Stimulated activated naive CD8-positive, alpha-beta T cell treated with anti-CD3 and anti-CD28 coated beads, Interleukin-15, Interleukin-2, amounts not matched to agents 100 ng/mL and 50 ng/mL, for 24 hours (primary cell): ENCODE measurements around the gene CCDC192.
"Not testable (repeated sequence)": the region's sequence is repeated elsewhere in the genome, so short reads cannot be mapped to it uniquely, and the experiment has no call there.

ENCODE experiments used
- H3K27ac Mint-ChIP-seq: one replicate; pipeline ENCODE4 v1.8.0; 2021; ENCODE audit warnings: mild to moderate bottlenecking, mixed read lengths
- H3K27me3 Mint-ChIP-seq: one replicate; pipeline ENCODE4 v1.8.0; 2021; ENCODE audit warnings: mixed read lengths
- H3K36me3 Mint-ChIP-seq: one replicate; pipeline ENCODE4 v1.8.0; 2021; ENCODE audit warnings: low read depth, mixed read lengths
- H3K4me1 Mint-ChIP-seq: one replicate; pipeline ENCODE4 v1.8.0; 2021; ENCODE audit warnings: low read depth, mixed read lengths
- H3K4me3 Mint-ChIP-seq: one replicate; pipeline ENCODE4 v1.8.0; 2021; ENCODE audit warnings: mild to moderate bottlenecking, mixed read lengths
- H3K9me3 Mint-ChIP-seq: one replicate; pipeline ENCODE4 v1.8.0; 2021; ENCODE audit warnings: mixed read lengths

CCDC192 gene

DNA sequence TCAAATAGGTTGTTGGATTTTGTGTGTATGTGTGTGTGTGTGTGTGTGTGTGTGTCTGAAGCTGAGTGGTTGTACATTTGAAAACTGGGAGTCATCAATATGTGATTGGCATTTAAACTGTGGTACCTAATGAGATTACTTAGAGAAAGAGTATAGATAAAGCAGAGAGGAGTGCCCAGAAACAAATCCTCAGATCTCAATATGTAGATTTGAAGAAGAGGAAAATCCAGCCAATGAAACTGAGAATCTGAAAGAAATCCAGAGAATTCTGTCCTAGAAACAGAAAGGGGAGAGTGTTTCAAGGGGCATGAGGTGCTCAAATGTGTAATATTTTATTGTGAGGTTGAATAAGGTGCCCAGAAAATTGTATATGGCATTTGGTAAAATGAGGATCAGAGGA is 66.2 kb downstream of the CCDC192 start:
- Mint-ChIP-seq H3K4me1 (no peaks in the 10 kb centered on the region), H3K4me3 (no peak overlapping the region), H3K36me3 (no peaks in the 10 kb centered on the region), H3K27me3 (peaks cover 4% of the 10 kb centered on the region), H3K9me3 (no peaks in the 10 kb centered on the region), H3K27ac (no peak overlapping the region)

DNA sequence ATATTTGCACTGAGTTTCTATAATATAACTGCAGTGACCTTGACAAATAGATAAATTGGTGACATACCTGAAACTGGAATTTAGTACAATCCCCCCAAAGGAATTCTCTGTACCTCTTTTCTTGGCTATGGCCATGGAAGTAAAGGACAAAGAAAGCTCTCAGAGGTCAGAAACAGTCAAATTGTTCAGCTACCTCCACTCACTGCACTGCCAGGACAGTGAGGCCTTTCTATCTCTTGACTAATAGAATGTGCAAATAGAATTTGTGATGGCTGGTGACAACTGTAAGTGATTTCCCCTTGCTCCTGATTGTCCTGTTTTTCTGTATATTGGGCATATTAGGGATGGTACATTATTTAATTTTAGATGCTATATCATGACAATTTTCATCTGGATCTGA is 67.1 kb downstream of the CCDC192 start:
- H3K9me3 Mint-ChIP-seq, result no peaks in the 10 kb centered on the region
- H3K4me3 Mint-ChIP-seq, result no peak overlapping the region
- no peaks in the 10 kb centered on the region for H3K4me1 Mint-ChIP-seq
- H3K27ac Mint-ChIP-seq, result no peak overlapping the region
- H3K36me3 Mint-ChIP-seq, result no peaks in the 10 kb centered on the region
- peaks cover 7% of the 10 kb centered on the region for H3K27me3 Mint-ChIP-seq

DNA sequence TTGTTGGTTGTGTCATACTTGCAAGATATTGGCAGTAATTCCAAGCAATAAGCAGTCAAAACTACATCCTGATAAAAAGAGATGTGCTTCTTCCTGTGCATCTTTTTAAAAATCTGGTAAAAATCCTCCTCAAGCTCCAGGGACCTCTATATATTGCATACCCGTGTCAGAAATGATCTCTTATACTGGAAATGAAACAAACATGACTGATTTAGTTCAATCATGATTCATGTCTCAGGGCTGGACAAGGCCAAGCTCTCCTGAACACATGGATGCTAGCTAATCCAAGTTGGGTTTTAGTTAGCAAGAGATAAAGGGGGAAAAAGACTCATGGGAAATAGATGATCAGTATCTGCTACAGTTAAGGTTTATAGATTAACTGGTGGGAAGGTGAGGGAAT is 69.3 kb downstream of the CCDC192 start:
- H3K4me1 Mint-ChIP-seq, result no peaks in the 10 kb centered on the region
- H3K27ac Mint-ChIP-seq, result no peak overlapping the region
- peaks cover 5% of the 10 kb centered on the region for H3K9me3 Mint-ChIP-seq
- H3K36me3 Mint-ChIP-seq, result no peaks in the 10 kb centered on the region
- peaks cover 7% of the 10 kb centered on the region for H3K27me3 Mint-ChIP-seq
- H3K4me3 Mint-ChIP-seq, result no peak overlapping the region

DNA sequence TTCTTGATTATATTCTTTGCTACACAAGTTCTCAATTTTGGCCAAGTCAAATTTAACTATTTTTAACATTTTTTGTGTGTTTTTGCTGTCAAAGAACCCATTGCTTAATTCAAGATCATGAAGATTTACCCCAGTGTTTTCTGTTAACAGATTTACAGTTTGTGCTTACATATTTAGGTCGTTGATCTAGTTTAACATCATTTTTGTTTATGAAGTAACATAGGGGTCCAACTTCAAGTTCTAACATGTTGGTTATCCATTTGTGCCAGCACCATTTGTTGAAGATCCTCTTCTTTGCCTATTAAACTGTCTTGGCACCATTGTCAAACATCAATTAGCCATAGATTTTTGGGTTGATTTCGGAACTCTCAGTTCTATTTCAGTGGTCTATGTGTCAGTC is 71.0 kb downstream of the CCDC192 start:
- Mint-ChIP-seq H3K9me3 (peaks cover 12% of the 10 kb centered on the region), H3K36me3 (no peaks in the 10 kb centered on the region), H3K4me1 (no peaks in the 10 kb centered on the region), H3K27me3 (peaks cover 7% of the 10 kb centered on the region), H3K27ac (no peak overlapping the region), H3K4me3 (no peak overlapping the region)

DNA sequence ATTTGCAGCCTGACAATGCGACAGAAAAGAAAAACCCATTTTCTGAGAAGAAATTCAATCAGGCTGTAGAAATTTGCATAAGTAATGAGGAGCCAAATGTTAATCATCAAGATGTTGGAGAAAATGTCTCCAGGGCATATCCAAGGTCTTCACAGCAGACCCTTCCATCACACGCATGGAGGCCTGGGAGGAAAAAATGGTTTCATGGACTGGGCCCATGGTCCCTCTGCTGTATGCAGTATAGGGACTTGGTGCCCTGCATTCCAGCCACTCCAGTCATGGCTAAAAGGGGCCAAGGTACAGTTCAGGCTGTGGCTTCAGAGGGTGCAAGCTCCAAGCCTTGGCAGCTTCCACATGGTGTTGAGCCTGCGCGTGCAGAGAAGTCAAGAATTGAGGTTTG is 73.3 kb downstream of the CCDC192 start:
- Mint-ChIP-seq H3K27ac (no peak overlapping the region), H3K4me1 (no peaks in the 10 kb centered on the region), H3K9me3 (peaks cover 16% of the 10 kb centered on the region), H3K36me3 (no peaks in the 10 kb centered on the region), H3K4me3 (no peak overlapping the region), H3K27me3 (peaks cover 3% of the 10 kb centered on the region)

DNA sequence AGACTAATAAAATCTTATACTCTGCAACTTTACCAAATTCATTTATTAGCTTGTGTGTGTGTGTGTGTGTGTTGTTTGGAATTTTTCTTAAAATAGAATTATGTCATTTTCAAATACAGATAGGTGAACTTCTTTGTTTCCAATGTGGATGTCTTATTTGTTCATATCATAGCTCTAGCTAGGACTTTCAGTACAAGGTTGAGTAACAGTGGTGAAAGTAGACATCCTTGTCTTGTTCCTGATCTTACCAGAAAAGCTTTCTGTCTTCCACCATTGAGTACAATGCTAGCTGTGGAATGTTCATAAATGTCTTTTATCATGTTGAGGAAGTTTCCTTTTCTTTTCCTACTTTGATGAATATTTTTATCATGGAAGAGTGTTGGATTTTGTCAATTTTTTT is 74.8 kb downstream of the CCDC192 start:
- peaks cover 3% of the 10 kb centered on the region for H3K27me3 Mint-ChIP-seq
- no peaks in the 10 kb centered on the region for H3K36me3 Mint-ChIP-seq
- no peaks in the 10 kb centered on the region for H3K4me1 Mint-ChIP-seq
- no peak overlapping the region for H3K27ac Mint-ChIP-seq
- peaks cover 17% of the 10 kb centered on the region for H3K9me3 Mint-ChIP-seq
- H3K4me3 Mint-ChIP-seq, result no peak overlapping the region

DNA sequence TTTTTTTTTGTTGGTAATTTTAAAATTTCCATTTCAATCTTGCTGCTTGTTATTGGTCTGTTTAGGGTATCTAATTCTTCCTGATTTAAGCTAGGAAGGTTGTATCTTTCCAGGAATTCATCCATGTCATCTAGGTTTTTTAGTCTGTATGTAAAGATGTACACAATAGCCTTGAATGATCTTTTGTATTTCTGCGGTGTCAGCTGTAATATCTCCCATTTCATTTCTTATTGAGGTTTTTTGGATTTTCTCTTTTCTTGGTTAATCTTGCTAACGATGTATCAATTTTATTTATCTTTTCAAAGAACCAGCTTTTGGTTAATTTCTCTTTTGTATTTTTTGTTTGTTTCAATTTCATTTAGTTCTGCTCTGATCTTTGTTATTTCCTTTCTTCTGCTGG is 79.3 kb downstream of the CCDC192 start:
- H3K27ac Mint-ChIP-seq, H3K4me3 Mint-ChIP-seq, H3K27me3 Mint-ChIP-seq, H3K36me3 Mint-ChIP-seq: not testable (repeated sequence)
- peaks cover 13% of the 10 kb centered on the region for H3K9me3 Mint-ChIP-seq
- H3K4me1 Mint-ChIP-seq, result peaks cover 13% of the 10 kb centered on the region

DNA sequence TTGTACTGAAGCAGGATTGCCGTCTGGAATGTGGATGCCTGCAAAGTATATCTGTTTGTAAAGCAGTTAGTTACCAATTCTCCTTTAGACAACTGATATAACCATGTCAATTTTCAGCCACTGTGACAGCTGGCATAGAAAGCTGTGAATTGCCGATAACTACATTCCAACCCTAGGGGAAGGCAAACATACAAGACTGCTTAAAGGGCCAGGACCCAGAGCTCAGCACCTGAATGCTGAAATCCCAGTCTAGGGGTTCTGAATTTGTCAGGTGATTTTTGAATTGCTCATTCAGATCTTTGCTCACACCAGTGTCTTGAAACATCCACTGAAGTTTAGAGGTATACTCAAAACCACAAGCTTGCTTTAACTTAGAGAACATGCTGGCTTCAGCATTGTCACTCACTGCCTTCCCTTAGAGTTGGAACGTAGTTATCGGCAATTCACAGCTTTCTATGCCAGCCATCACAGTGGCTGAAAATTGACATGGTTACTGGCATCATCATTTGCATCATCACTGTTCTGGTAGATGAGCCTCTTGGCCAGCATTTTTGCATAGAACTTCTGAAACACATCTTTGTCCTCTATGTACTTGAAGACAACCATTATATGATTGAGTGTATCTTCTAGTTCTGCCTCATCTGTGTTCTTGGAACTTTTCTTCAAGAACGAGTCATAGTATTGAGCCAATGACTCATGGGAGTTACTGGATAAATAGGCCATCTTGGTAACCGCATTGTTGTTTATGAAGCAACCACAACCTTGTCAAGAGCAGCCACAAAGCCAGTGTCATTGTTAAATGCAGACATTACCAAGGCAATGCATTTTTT is 82.1 kb downstream of the CCDC192 start:
- Mint-ChIP-seq H3K27me3 (peaks cover 4% of the 10 kb centered on the region), H3K27ac (no peak overlapping the region), H3K36me3 (no peaks in the 10 kb centered on the region), H3K4me3 (no peak overlapping the region), H3K4me1 (peaks cover 13% of the 10 kb centered on the region), H3K9me3 (peaks cover 6% of the 10 kb centered on the region)

DNA sequence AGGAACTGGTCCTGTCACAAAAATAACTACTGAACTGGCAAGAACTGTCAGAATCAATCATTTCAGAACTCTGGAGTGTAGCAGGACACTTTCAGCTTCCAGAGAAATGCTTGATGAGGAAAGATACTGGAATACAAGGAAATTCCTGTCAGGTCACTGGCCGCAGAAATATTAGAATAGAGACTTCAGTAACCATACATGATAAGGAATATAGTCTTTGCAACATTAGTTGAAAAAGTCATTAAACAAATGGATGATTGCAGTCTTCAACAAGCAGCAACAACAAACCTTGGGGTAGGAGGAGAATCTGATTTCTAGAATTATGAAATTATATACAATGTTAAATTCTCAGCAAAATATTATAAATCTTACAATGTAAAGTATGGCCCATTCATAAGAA is 88.2 kb downstream of the CCDC192 start:
- no peaks in the 10 kb centered on the region for H3K36me3 Mint-ChIP-seq
- H3K9me3 Mint-ChIP-seq, result peaks cover 15% of the 10 kb centered on the region
- no peak overlapping the region for H3K4me3 Mint-ChIP-seq
- H3K27me3 Mint-ChIP-seq, result peaks cover 4% of the 10 kb centered on the region
- H3K27ac Mint-ChIP-seq, result no peak overlapping the region
- H3K4me1 Mint-ChIP-seq, result peaks cover under 1% of the 10 kb centered on the region

DNA sequence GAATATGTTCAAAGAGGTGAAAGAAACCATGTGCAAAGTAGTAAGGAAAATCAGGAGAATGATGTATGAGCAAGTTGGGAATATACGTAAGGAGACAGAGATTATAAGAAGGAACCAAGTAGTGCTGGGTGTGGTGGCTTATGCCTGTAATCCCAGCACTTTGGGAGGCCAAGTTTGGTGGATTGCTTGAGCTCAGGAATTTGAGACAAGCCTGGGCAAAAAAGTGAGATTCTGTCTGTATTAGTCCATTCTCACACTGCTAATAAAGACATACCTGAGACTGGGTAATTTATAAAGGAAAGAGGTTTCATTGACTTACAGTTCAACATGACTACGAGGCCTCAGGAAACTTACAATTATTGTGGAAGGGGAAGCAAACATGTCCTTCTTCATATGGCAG is 88.7 kb downstream of the CCDC192 start:
- H3K27me3 Mint-ChIP-seq, H3K4me3 Mint-ChIP-seq, H3K27ac Mint-ChIP-seq, H3K4me1 Mint-ChIP-seq, H3K36me3 Mint-ChIP-seq: not testable (repeated sequence)
- peaks cover 15% of the 10 kb centered on the region for H3K9me3 Mint-ChIP-seq

DNA sequence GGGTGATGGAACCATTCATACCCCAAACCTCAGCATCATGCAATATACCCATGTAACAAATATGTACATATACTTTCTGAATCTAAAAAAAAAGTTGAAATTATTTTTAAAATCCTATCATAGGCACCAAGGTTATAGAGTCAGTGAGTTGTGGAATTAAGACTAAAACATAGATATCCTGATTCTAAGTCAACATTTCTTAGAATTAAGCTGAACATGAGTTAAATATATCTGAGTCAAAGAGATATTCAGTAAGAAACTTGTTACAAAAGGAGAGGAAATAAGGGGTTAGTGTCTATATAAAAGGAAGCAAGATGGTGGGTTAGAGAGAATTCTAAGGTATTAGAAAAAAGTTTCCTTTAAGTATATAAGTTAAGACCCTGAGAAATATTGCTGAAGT is 89.9 kb downstream of the CCDC192 start:
- Mint-ChIP-seq H3K4me1 (no peaks in the 10 kb centered on the region), H3K36me3 (no peaks in the 10 kb centered on the region), H3K4me3 (no peak overlapping the region), H3K27ac (no peak overlapping the region), H3K27me3 (peaks cover 4% of the 10 kb centered on the region), H3K9me3 (peaks cover 15% of the 10 kb centered on the region)

DNA sequence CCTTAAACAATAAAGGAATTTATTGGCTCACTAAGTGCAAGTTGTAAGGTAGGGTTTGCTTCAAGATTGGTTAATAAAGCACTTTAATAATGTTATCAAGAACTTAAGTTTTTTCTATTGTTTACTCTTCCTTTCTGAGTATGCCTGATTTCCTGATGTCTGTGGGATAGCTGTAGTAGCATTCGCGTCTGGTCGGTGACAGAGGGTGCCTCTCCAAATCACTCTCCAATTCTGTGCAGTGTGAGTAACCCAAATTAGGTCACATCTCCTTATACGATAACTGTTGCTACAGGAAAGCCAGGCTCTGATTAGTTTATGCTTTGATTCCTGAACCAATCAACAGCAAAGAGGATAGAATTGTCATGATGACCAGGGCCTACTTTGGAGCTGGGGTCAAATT is 90.7 kb downstream of the CCDC192 start:
- Mint-ChIP-seq H3K9me3 (peaks cover 15% of the 10 kb centered on the region), H3K36me3 (no peaks in the 10 kb centered on the region), H3K4me1 (no peaks in the 10 kb centered on the region), H3K27ac (no peak overlapping the region), H3K4me3 (no peak overlapping the region), H3K27me3 (no peaks in the 10 kb centered on the region)

DNA sequence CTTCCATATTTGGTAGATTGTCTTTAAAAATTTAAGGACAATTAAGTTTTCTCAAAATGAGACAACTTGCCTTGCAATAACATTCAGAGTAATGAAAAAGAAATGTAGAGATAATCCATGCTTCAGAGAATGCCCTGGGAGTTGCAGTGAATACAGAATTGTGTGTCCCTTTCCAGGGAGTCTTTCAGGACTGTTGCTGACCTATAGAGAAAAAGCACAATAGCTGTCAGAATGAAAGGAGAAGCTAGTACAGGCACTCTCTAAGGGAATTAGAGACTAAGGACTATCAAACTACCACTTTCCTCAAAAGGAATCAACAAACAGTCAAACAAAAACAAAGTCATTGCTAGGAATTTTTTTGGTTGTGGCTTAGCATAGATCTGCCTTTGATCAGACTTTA is 93.0 kb downstream of the CCDC192 start:
- H3K4me1 Mint-ChIP-seq, result no peaks in the 10 kb centered on the region
- no peaks in the 10 kb centered on the region for H3K36me3 Mint-ChIP-seq
- peaks cover 11% of the 10 kb centered on the region for H3K9me3 Mint-ChIP-seq
- H3K4me3 Mint-ChIP-seq, result no peak overlapping the region
- no peaks in the 10 kb centered on the region for H3K27me3 Mint-ChIP-seq
- H3K27ac Mint-ChIP-seq, result no peak overlapping the region

DNA sequence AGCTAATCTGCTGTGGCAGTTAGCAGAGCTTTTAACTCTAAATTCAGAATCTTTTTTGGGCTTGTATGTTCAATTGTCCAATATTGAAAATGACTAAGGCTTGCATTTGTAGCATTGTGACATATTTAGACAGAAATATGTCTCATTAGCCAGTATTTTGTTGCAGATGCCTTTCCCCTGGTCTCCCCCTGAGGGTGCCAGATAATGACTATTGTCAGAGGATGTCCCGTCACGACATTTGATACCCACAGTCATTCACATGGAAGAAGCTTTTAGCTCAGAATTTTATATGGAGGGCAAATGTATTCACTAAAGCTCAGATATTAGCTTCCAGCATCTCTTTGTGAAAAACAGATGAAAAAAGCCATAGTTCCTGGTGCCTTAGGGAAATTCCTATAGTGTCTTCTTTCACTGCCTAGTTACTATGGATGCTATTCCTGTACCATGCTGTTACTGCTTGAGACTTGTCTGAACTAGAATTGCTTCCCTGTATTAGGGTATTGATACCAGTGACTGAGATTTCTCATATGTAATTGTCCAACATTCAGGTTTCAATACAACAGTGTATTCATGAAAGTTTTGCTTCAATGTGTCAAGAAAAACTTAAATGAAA is 96.2 kb downstream of the CCDC192 start:
- H3K9me3 Mint-ChIP-seq, result no peaks in the 10 kb centered on the region
- H3K27ac Mint-ChIP-seq, result no peak overlapping the region
- H3K27me3 Mint-ChIP-seq, result no peaks in the 10 kb centered on the region
- H3K36me3 Mint-ChIP-seq, result no peaks in the 10 kb centered on the region
- no peak overlapping the region for H3K4me3 Mint-ChIP-seq
- no peaks in the 10 kb centered on the region for H3K4me1 Mint-ChIP-seq

DNA sequence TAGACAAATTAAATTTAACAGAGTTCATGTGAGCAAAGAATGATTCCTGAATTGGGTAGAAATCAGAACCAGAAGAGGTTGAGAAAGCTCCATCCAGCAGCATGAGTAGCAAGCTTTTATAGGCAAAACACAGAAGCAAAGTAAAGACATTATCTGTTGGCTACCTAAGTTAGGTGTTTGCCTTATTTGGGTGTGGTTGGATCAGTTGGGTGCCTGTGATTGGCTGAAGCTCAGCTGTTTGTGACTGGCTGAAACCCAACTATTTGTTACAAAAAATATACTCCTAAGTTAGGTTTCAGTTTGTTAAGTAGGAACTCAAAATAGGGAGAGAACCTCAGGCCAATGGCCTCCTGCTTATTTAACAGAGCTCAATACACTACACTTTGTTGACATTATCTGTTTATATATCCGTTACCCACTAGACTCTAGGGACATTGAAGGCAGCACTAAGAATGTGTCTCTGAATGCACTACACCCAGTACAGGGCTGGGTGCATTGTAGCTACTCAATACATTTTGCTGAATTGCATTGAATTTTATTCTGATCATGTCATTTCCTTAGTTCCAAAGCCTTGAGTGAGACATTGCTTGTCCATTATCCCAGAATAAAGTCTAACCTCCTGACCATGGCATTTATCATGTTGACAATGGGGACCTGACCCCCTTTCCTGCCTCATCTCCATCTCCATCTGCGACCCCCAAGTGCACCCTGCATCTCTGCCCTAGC is 98.7 kb downstream of the CCDC192 start:
- H3K27me3 Mint-ChIP-seq, result no peaks in the 10 kb centered on the region
- no peaks in the 10 kb centered on the region for H3K4me1 Mint-ChIP-seq
- H3K36me3 Mint-ChIP-seq, result no peaks in the 10 kb centered on the region
- H3K9me3 Mint-ChIP-seq, result no peaks in the 10 kb centered on the region
- H3K4me3 Mint-ChIP-seq, result no peak overlapping the region
- H3K27ac Mint-ChIP-seq, result no peak overlapping the region
